ES-I3 (cell line): Measurements from ENCODE around the gene ZNF341.

Source experiments
- H3K36me3 ChIP-seq: 2 replicates; pipeline ENCODE4 v1.6.1; 2013; ENCODE audit warnings: mild to moderate bottlenecking, low read length, control low read depth, moderate library complexity; ENCODE audit not compliant: insufficient read depth
- H3K4me1 ChIP-seq: 2 replicates; pipeline ENCODE4 v1.6.1; 2013; ENCODE audit warnings: mild to moderate bottlenecking, control low read depth, low read length; ENCODE audit not compliant: insufficient read depth
- H3K9ac ChIP-seq: 2 replicates; pipeline ENCODE4 v1.6.1; 2013; ENCODE audit warnings: low read depth, mild to moderate bottlenecking, low read length, moderate library complexity
- H3K9me3 ChIP-seq: 2 replicates; pipeline ENCODE4 v1.6.1; 2013; ENCODE audit warnings: mild to moderate bottlenecking, low read length, moderate library complexity; ENCODE audit not compliant: control insufficient read depth, insufficient read depth

Gene ZNF341

GRCh38 chr20:33711446-33711738 lies 20.4 kb upstream of the ZNF341 start:
- Histone ChIP-seq H3K36me3 (no peaks in the 10 kb centered on the region), H3K9me3 (no peaks in the 10 kb centered on the region), H3K9ac (no peak overlapping the region), H3K4me1 (peaks cover 6% of the 10 kb centered on the region; the same call in 1 of the 2 replicates)

- Histone ChIP-seq H3K4me1 (peaks cover 6% of the 10 kb centered on the region; the same call in 1 of the 2 replicates), H3K9me3 (no peaks in the 10 kb centered on the region), H3K9ac (no peak overlapping the region), H3K36me3 (no peaks in the 10 kb centered on the region)
Observed at GRCh38 chr20:33713865-33714367, 17.9 kb upstream of the ZNF341 start.

GRCh38 chr20:33716498-33716897 lies 15.3 kb upstream of the ZNF341 start:
- H3K4me1 ChIP-seq = no peaks in the 10 kb centered on the region
- no peaks in the 10 kb centered on the region for H3K9me3 ChIP-seq
- H3K36me3 ChIP-seq = no peaks in the 10 kb centered on the region
- no peak overlapping the region; the same call in 1 of the 2 replicates for H3K9ac ChIP-seq

- H3K4me1 ChIP-seq = no peaks in the 10 kb centered on the region
- no peaks in the 10 kb centered on the region for H3K36me3 ChIP-seq
- H3K9me3 ChIP-seq = no peaks in the 10 kb centered on the region
- H3K9ac ChIP-seq = peak overlapping the region; percentile 32
Observed at GRCh38 chr20:33719277-33719988, 12.4 kb upstream of the ZNF341 start.

- Histone ChIP-seq H3K4me1 (no peaks in the 10 kb centered on the region), H3K9ac (peak within 1 kb of the TSS; percentile 32), H3K9me3 (no peaks in the 10 kb centered on the region), H3K36me3 (no peaks in the 10 kb centered on the region)
Observed at GRCh38 chr20:33719989-33720709, 11.6 kb upstream of the ZNF341 start, which contains the start of gene PXMP4. Gene PXMP4 (minus strand): TSS chr20:33720310. CDS start chr20:33720207, 103 bp downstream.

- no peaks in the 10 kb centered on the region for H3K4me1 ChIP-seq
- no peak overlapping the region for H3K9ac ChIP-seq
- no peaks in the 10 kb centered on the region for H3K9me3 ChIP-seq
- H3K36me3 ChIP-seq = no peaks in the 10 kb centered on the region
Observed at GRCh38 chr20:33721391-33722140, 10.2 kb upstream of the ZNF341 start.

GRCh38 chr20:33724439-33725094 lies 7.2 kb upstream of the ZNF341 start:
- Histone ChIP-seq H3K4me1 (no peaks in the 10 kb centered on the region), H3K9ac (no peak overlapping the region), H3K9me3 (no peaks in the 10 kb centered on the region), H3K36me3 (no peaks in the 10 kb centered on the region)

- Histone ChIP-seq H3K9me3 (no peaks in the 10 kb centered on the region), H3K9ac (no peak overlapping the region), H3K36me3 (no peaks in the 10 kb centered on the region), H3K4me1 (no peaks in the 10 kb centered on the region)
Observed at GRCh38 chr20:33725607-33726264, 6.1 kb upstream of the ZNF341 start.

GRCh38 chr20:33727115-33727479 lies 4.7 kb upstream of the ZNF341 start:
- no peaks in the 10 kb centered on the region for H3K4me1 ChIP-seq
- H3K36me3 ChIP-seq = no peaks in the 10 kb centered on the region
- H3K9ac ChIP-seq = no peak overlapping the region
- no peaks in the 10 kb centered on the region for H3K9me3 ChIP-seq

GRCh38 chr20:33727806-33728205 lies 4.0 kb upstream of the ZNF341 start:
- Histone ChIP-seq H3K4me1 (no peaks in the 10 kb centered on the region), H3K36me3 (no peaks in the 10 kb centered on the region), H3K9ac (no peak overlapping the region), H3K9me3 (no peaks in the 10 kb centered on the region)

GRCh38 chr20:33728463-33728862 lies 3.3 kb upstream of the ZNF341 start:
- Histone ChIP-seq H3K9ac (no peak overlapping the region), H3K36me3 (no peaks in the 10 kb centered on the region), H3K4me1 (peaks cover 1% of the 10 kb centered on the region; the same call in 1 of the 2 replicates), H3K9me3 (no peaks in the 10 kb centered on the region)

- H3K9me3 ChIP-seq = no peaks in the 10 kb centered on the region
- peaks cover 8% of the 10 kb centered on the region; the same call in 1 of the 2 replicates for H3K4me1 ChIP-seq
- no peak overlapping the region for H3K9ac ChIP-seq
- H3K36me3 ChIP-seq = no peaks in the 10 kb centered on the region
Observed at GRCh38 chr20:33729101-33729500, 2.7 kb upstream of the ZNF341 start.

GRCh38 chr20:33730946-33731692 lies 677 bp upstream of the ZNF341 start:
- Histone ChIP-seq H3K9me3 (no peaks in the 10 kb centered on the region), H3K4me1 (peaks cover 10% of the 10 kb centered on the region; the same call in 1 of the 2 replicates), H3K9ac (peak overlapping the region; percentile 43; the same call in 1 of the 2 replicates), H3K36me3 (no peaks in the 10 kb centered on the region)
